H1 (cell line): Measurements from ENCODE around the gene PPP1R15B. TPM values are rescaled to one million over a fixed set of nuclear protein-coding genes. Genes with fewer than 3 reads are reported as not detected.

Experiments
- CTCF ChIA-PET: fragments of 300-600 bp; sonication (Branson Sonifier 250); formaldehyde crosslinking; loops from one replicate; lab custom pipeline; 2021; ENCODE audit not compliant: partially characterized antibody; lab: Charles Lee
- POLR2A ChIA-PET: fragments of 300-600 bp; sonication (Branson Sonifier 250); formaldehyde crosslinking; loops from one replicate; lab custom pipeline; 2021; ENCODE audit warnings: inconsistent platforms; ENCODE audit not compliant: partially characterized antibody; lab: Charles Lee
- DNase-seq, 2 experiments: peaks; one replicate each; pipeline versions ENCODE4 v3.0.0 to v3.0.0-alpha.2; 2010 to 2022; ENCODE audit warnings: low spot score in 2 of 2, low read depth in 1 of 2, mixed read lengths in 1 of 2
- FAIRE-seq: peaks from 2 replicates; lab custom pipeline; 2011; peaks lifted over from hg19 to GRCh38; lab: Jason Lieb, UNC
- H2AFZ ChIP-seq: 2 replicates; pipeline ENCODE4 v1.8.1; 2012; ENCODE audit warnings: low read length, inconsistent platforms
- H2AK5ac ChIP-seq: 2 replicates; pipeline ENCODE4 v1.6.1; 2013; ENCODE audit warnings: low read depth, low read length
- H2BK120ac ChIP-seq: replicated peaks from 2 replicates; pipeline ENCODE3; 2013; ENCODE audit warnings: low read depth, low read length, inconsistent platforms
- H2BK12ac ChIP-seq: 2 replicates; pipeline ENCODE4 v1.6.1; 2013; ENCODE audit warnings: low read depth, low read length
- H2BK15ac ChIP-seq: 2 replicates; pipeline ENCODE4 v1.6.1; 2013; ENCODE audit warnings: low read length
- H2BK20ac ChIP-seq: 2 replicates; pipeline ENCODE4 v1.6.1; 2013; ENCODE audit warnings: low read length
- H2BK5ac ChIP-seq: 2 replicates; pipeline ENCODE4 v1.6.1; 2013; ENCODE audit warnings: low read depth, low read length
- H3K14ac ChIP-seq: 2 replicates; pipeline ENCODE4 v1.6.1; 2013; ENCODE audit warnings: inconsistent platforms; ENCODE audit not compliant: insufficient read length
- H3K18ac ChIP-seq: 2 replicates; pipeline ENCODE4 v1.6.1; 2013; ENCODE audit warnings: low read length; ENCODE audit errors: extremely low read depth
- H3K23ac ChIP-seq: 2 replicates; pipeline ENCODE4 v1.6.1; 2013; ENCODE audit warnings: inconsistent platforms; ENCODE audit not compliant: insufficient read length
- H3K23me2 ChIP-seq: 2 replicates; pipeline ENCODE4 v1.6.1; 2013; ENCODE audit warnings: low read depth, low read length
- H3K27ac ChIP-seq: 2 replicates; pipeline ENCODE4 v1.6.1; 2011; ENCODE audit warnings: low read depth, low read length, inconsistent platforms
- H3K27me3 ChIP-seq, 4 experiments: replicated peaks in 1 of 4; 1 replicate in 1 of 4; 2 replicates in 3 of 4; pipeline versions ENCODE4 v1.6.1 to v1.8.1; 2011 to 2013; ENCODE audit warnings: low read length in 3 of 4, mild to moderate bottlenecking in 3 of 4, inconsistent platforms in 2 of 4, mixed read lengths in 2 of 4, moderate library complexity in 1 of 4; ENCODE audit not compliant: control insufficient read depth in 3 of 4, insufficient read depth in 3 of 4; ENCODE audit errors: extremely low read depth in 1 of 4
- H3K36me3 ChIP-seq, 4 experiments: 2 replicates each; pipeline versions ENCODE4 v1.6.1 to v1.8.1; 2011 to 2013; ENCODE audit warnings: mild to moderate bottlenecking in 4 of 4, low read length in 3 of 4, moderate library complexity in 2 of 4, control low read depth in 1 of 4, inconsistent platforms in 1 of 4; ENCODE audit not compliant: insufficient read depth in 4 of 4, control insufficient read depth in 2 of 4
- H3K4ac ChIP-seq: replicated peaks from 2 replicates; pipeline ENCODE3; 2013; ENCODE audit warnings: low read length, low read depth, mixed read lengths, inconsistent platforms; ENCODE audit not compliant: insufficient read length
- H3K4me1 ChIP-seq, 4 experiments: replicated peaks in 1 of 4; 1 replicate in 1 of 4; 2 replicates in 3 of 4; pipeline versions ENCODE4 v1.6.1 to v1.8.1; 2011 to 2013; ENCODE audit warnings: low read length in 3 of 4, inconsistent platforms in 2 of 4, mixed read lengths in 1 of 4; ENCODE audit not compliant: insufficient read depth in 4 of 4, control insufficient read depth in 3 of 4
- H3K4me2 ChIP-seq, 2 experiments: 2 replicates each; pipeline versions ENCODE4 v1.6.1 to v1.8.1; 2011 to 2013; ENCODE audit warnings: low read depth in 2 of 2, low read length in 2 of 2, control low read depth in 1 of 2, inconsistent platforms in 1 of 2, mild to moderate bottlenecking in 1 of 2; ENCODE audit not compliant: insufficient read depth in 1 of 2
- H3K4me3 ChIP-seq, 4 experiments: fragments of 200-600, 300-600 bp in 1 of 4; sonication (generic), shearing (Covaris generic), sonication (Bioruptor Twin) in 1 of 4; 2 replicates each; pipeline versions ENCODE4 v1.5.1 to v1.8.1; 2011 to 2016; ENCODE audit warnings: low read length in 4 of 4, low read depth in 3 of 4, control low read depth in 2 of 4, inconsistent platforms in 2 of 4, mild to moderate bottlenecking in 2 of 4, mixed read lengths in 1 of 4, moderate library complexity in 1 of 4; ENCODE audit not compliant: insufficient read depth in 2 of 4; ENCODE audit errors: extremely low read depth in 1 of 4
- H3K56ac ChIP-seq: replicated peaks from 2 replicates; pipeline ENCODE3; 2013; ENCODE audit warnings: low read depth, mild to moderate bottlenecking, mixed read lengths, low read length, inconsistent platforms; ENCODE audit not compliant: insufficient read length
- H3K79me1 ChIP-seq: 2 replicates; pipeline ENCODE4 v1.6.1; 2013; ENCODE audit warnings: low read depth, low read length, control low read depth
- H3K79me2 ChIP-seq, 2 experiments: 2 replicates each; pipeline versions ENCODE4 v1.6.1 to v1.8.1; 2012 to 2013; ENCODE audit warnings: low read length in 2 of 2, mild to moderate bottlenecking in 2 of 2, inconsistent platforms in 1 of 2; ENCODE audit not compliant: insufficient read depth in 2 of 2, control insufficient read depth in 1 of 2
- H3K9ac ChIP-seq, 4 experiments: replicated peaks in 1 of 4; 1 replicate in 1 of 4; 2 replicates in 3 of 4; pipeline versions ENCODE4 v1.6.1 to v1.8.1; 2011 to 2013; ENCODE audit warnings: low read depth in 3 of 4, low read length in 3 of 4, control low read depth in 2 of 4, mild to moderate bottlenecking in 2 of 4, moderate library complexity in 2 of 4, inconsistent platforms in 1 of 4; ENCODE audit errors: extremely low read depth in 1 of 4
- H3K9me3 ChIP-seq, 2 experiments: 2 replicates each; pipeline versions ENCODE4 v1.6.1 to v1.8.1; 2012 to 2013; ENCODE audit warnings: mild to moderate bottlenecking in 2 of 2, moderate library complexity in 2 of 2, control low read depth in 1 of 2, inconsistent platforms in 1 of 2, low read depth in 1 of 2, low read length in 1 of 2, mixed read lengths in 1 of 2; ENCODE audit not compliant: insufficient read depth in 2 of 2
- H4K20me1 ChIP-seq, 2 experiments: replicated peaks in 1 of 2; 2 replicates each; pipeline versions ENCODE3 to v1.8.1; 2011 to 2013; ENCODE audit warnings: inconsistent platforms in 2 of 2, low read length in 2 of 2, mild to moderate bottlenecking in 1 of 2; ENCODE audit not compliant: insufficient read depth in 2 of 2, control insufficient read depth in 1 of 2
- H4K5ac ChIP-seq: 2 replicates; pipeline ENCODE4 v1.6.1; 2013; ENCODE audit warnings: low read length, low read depth, mixed read lengths, inconsistent platforms; ENCODE audit not compliant: insufficient read length
- H4K8ac ChIP-seq: 2 replicates; pipeline ENCODE4 v1.8.0; 2013; ENCODE audit warnings: mild to moderate bottlenecking, moderate library complexity, low read length, inconsistent platforms; ENCODE audit not compliant: insufficient read depth; ENCODE audit errors: extremely low read depth
- H4K91ac ChIP-seq: replicated peaks from 2 replicates; pipeline ENCODE3; 2013; ENCODE audit warnings: low read length, mixed read lengths, inconsistent platforms; ENCODE audit not compliant: insufficient read length
- ASH2L ChIP-seq: fragments of 200-600, 300-600 bp; sonication (generic); IDR thresholded peaks from one replicate; pipeline ENCODE4 v1.7.1; 2017; ENCODE audit warnings: low read length
- CREB1 ChIP-seq: IDR thresholded peaks from 2 replicates; pipeline ENCODE4 v1.6.1; 2012; ENCODE audit warnings: inconsistent platforms
- FOSL1 ChIP-seq: IDR thresholded peaks from 2 replicates; pipeline ENCODE4 v1.6.1; 2011; ENCODE audit warnings: mild to moderate bottlenecking, low read depth, low read length, moderate library complexity; ENCODE audit not compliant: insufficient read depth
- KDM5A ChIP-seq: fragments of 200-600 bp; IDR thresholded peaks from 2 replicates; pipeline ENCODE4 v1.7.1; 2012; ENCODE audit warnings: mild to moderate bottlenecking, low read length, inconsistent platforms, mixed read lengths
- RBBP5 ChIP-seq: IDR thresholded peaks from 2 replicates; pipeline ENCODE4 v1.7.1; 2012; ENCODE audit warnings: low read depth, mild to moderate bottlenecking, inconsistent platforms, low read length, moderate library complexity, borderline replicate concordance
- RFX5 ChIP-seq: IDR thresholded peaks from 2 replicates; pipeline ENCODE4 v1.6.1; 2011; ENCODE audit warnings: low read depth, low read length, improper control_type of control experiment, borderline replicate concordance
- SRF ChIP-seq: IDR thresholded peaks from 2 replicates; pipeline ENCODE4 v1.6.1; 2011; ENCODE audit warnings: mild to moderate bottlenecking, low read depth, low read length, moderate library complexity
- SUZ12 ChIP-seq: fragments of 200-600 bp; sonication (generic); IDR thresholded peaks from 2 replicates; pipeline ENCODE4 v1.6.1; 2012; ENCODE audit warnings: mild to moderate bottlenecking, inconsistent platforms, low read length, moderate library complexity, mixed read lengths
- TBP ChIP-seq: IDR thresholded peaks from 2 replicates; pipeline ENCODE4 v1.6.1; 2011; ENCODE audit warnings: low read depth, low read length, improper control_type of control experiment
- WGBS, 2 experiments: shearing (Covaris generic) in 1 of 2; methylation state at CpG; one replicate each; pipeline versions ENCODE4 v1.1.6 to v1.1.7; 2013 to 2015; ENCODE audit warnings: low lambda C conversion rate in 2 of 2, mixed read lengths in 2 of 2, inconsistent platforms in 1 of 2, low coverage in 1 of 2, missing lambda C conversion rate in 1 of 2; ENCODE audit not compliant: insufficient replicate concordance in 2 of 2, insufficient coverage in 1 of 2, insufficient read length in 1 of 2; ENCODE audit errors: extremely low coverage in 1 of 2, missing lambda C conversion rate in 1 of 2; 5-methylcytosine and 5-hydroxymethylcytosine counted together
- polyA plus RNA-seq, 7 experiments: library from polyadenylated mRNA; depleted of rRNA in 3 of 7; stranded (reverse) in 5 of 7; unstranded in 2 of 7; fragments of >200 nt in 5 of 7; fragments of 200-250 nt in 2 of 7; gene quantifications; 1 replicate in 5 of 7; 2 replicates in 1 of 7; 4 replicates in 1 of 7; pipeline versions ENCODE4 v1.2.1 to v1.2.3, GENCODE V29; 2011 to 2013; ENCODE audit warnings: missing spikeins in 2 of 7, mixed read lengths in 2 of 7
- total RNA-seq: library from RNA; stranded (reverse); fragmentation: NEBNext Ultra II Directional; extraction: Animal tissue kit (Norgen Biotek cat#: 25700); gene quantifications from 2 replicates; pipeline ENCODE4 v1.2.1, GENCODE V29; 2021

The PPP1R15B gene
- total and polyA plus RNA-seq, 2 of the 8 experiments (the other 6 are each of a cell fraction or from before 2014, with no cell fraction given): 14.4 to 72.2 TPM

GRCh38 chr1:204459706-204460105 lies 48.1 kb upstream of the PPP1R15B start:
- no peak overlapping the region for H2AFZ ChIP-seq
- H3K4ac ChIP-seq: no peak overlapping the region
- H3K36me3 ChIP-seq: peaks cover 0 to 12% (median 4%) of the 10 kb centered on the region in 4 experiments; a peak in 5 of 8 replicates
- WGBS, 2 experiments: 91% methylated on average over 4 of the region's 4 CpGs; no CpG with 5 or more reads in 1 of the 2 experiments
- no peak overlapping the region for H3K18ac ChIP-seq
- no peak overlapping the region for H2BK120ac ChIP-seq
- TF ChIP-seq SUZ12 (no peak), TBP (no peak), KDM5A (no peak), RFX5 (no peak), ASH2L (no peak), CREB1 (no peak), RBBP5 (no peak), FOSL1 (no peak), SRF (no peak)
- H3K4me1 ChIP-seq: peaks cover 7 to 21% (median 15%) of the 10 kb centered on the region in 4 experiments
- no peak overlapping the region for H2BK20ac ChIP-seq
- no peak overlapping the region for H4K91ac ChIP-seq
- H3K14ac ChIP-seq: no peak overlapping the region
- no peak overlapping the region for H4K5ac ChIP-seq
- no peaks in the 10 kb centered on the region; the same call in 1 of the 2 replicates for H3K23me2 ChIP-seq
- H3K9me3 ChIP-seq: no peaks in the 10 kb centered on the region
- no peak overlapping the region for H3K9ac ChIP-seq
- H4K20me1 ChIP-seq: no peaks in the 10 kb centered on the region
- no peak overlapping the region for H3K4me3 ChIP-seq
- H3K27me3 ChIP-seq: no peaks in the 10 kb centered on the region
- no peak for DNase-seq
- no peak overlapping the region for H3K56ac ChIP-seq
- no peak for FAIRE-seq
- H3K27ac ChIP-seq: no peak overlapping the region
- H3K79me2 ChIP-seq: no peaks in the 10 kb centered on the region
- no peak overlapping the region for H2BK15ac ChIP-seq
- no peak overlapping the region for H2BK12ac ChIP-seq
- H2BK5ac ChIP-seq: no peak overlapping the region
- H3K23ac ChIP-seq: no peak overlapping the region
- no peak overlapping the region for H2AK5ac ChIP-seq
- 0 out of 2 replicates have a peak, but pooled peaks cover 2% of the 10 kb centered on the region for H3K79me1 ChIP-seq
- CTCF ChIA-PET: interaction anchor here (9.9 to 47.3 kb wide), 2 partner anchors 12 to 36 kb away, joined by 111 to 2124 read pairs; partner anchors contain the start of genes MDM4 and PIK3C2B
- POLR2A ChIA-PET: no interaction called here
- H3K4me2 ChIP-seq: no peak overlapping the region
- H4K8ac ChIP-seq: no peak overlapping the region
